Measurements from ENCODE around the gene MRM3.

MRM3 gene

GRCh38 chr17:819251-819650 lies 37.1 kb downstream of the MRM3 start:
- no peaks in the 10 kb centered on the region for H3K9me3 ChIP-seq (replicated peaks in 1 of 2; ENCODE audit: control insufficient read depth in 2 of 2, insufficient read depth in 1 of 2, low read depth in 1 of 2, low read length in 2 of 2)
- H2BK12ac ChIP-seq (ENCODE audit: low read length) = no peak overlapping the region
- no peaks in the 10 kb centered on the region for H3K4me1 ChIP-seq (ENCODE audit: control insufficient read depth in 2 of 2, insufficient read depth in 1 of 2, low read depth in 1 of 2, low read length in 2 of 2)
- H4K91ac ChIP-seq (ENCODE audit: low read depth, low read length, poor library complexity) = no peak overlapping the region
- H3K18ac ChIP-seq (ENCODE audit: low read length) = no peak overlapping the region
- H2BK120ac ChIP-seq (ENCODE audit: low read depth, low read length) = no peak overlapping the region
- no peak for DNase-seq (ENCODE audit: low spot score)
- H3K27me3 ChIP-seq (ENCODE audit: control insufficient read depth in 3 of 3, insufficient read depth in 3 of 3, low read depth in 1 of 3, low read length in 3 of 3) = no peaks in the 10 kb centered on the region
- no peak overlapping the region for H4K8ac ChIP-seq (ENCODE audit: low read depth, low read length)
- no peak overlapping the region for H3K4me3 ChIP-seq (ENCODE audit: low read length in 2 of 2)
- H3K14ac ChIP-seq (ENCODE audit: low read length) = no peak overlapping the region
- H3K27ac ChIP-seq (replicated peaks; ENCODE audit: low read length) = no peak overlapping the region
- peaks cover 36 to 80% of the 10 kb centered on the region in 2 donors for H3K36me3 ChIP-seq (replicated peaks in 1 of 2; ENCODE audit: control insufficient read depth in 2 of 2, insufficient read depth in 2 of 2, low read length in 2 of 2)
- H3K23ac ChIP-seq (ENCODE audit: low read depth, low read length, poor library complexity) = no peak overlapping the region
- H2BK15ac ChIP-seq (ENCODE audit: low read length) = no peak overlapping the region
- no CpG with 5 or more reads among the region's 19 CpGs for WGBS, 2 donors (ENCODE audit: extremely low coverage in 2 of 2, insufficient read length in 2 of 2, insufficient replicate concordance in 1 of 2)
- H3K9ac ChIP-seq (ENCODE audit: low read depth, low read length, poor library complexity) = no peak overlapping the region
- H2AFZ ChIP-seq (ENCODE audit: low read length) = no peak overlapping the region
- H3K79me1 ChIP-seq (ENCODE audit: low read depth, low read length) = no peaks in the 10 kb centered on the region
- H2BK5ac ChIP-seq (ENCODE audit: low read length) = no peak overlapping the region
- H3K4me2 ChIP-seq (ENCODE audit: insufficient read depth, low read length, poor library complexity, severe bottlenecking) = no peak overlapping the region
- H3K4ac ChIP-seq (ENCODE audit: low read length) = no peak overlapping the region
- no peak overlapping the region for H2AK5ac ChIP-seq (ENCODE audit: low read depth, low read length)

GRCh38 chr17:823501-823902 lies 41.3 kb downstream of the MRM3 start:
- H3K27me3 ChIP-seq (ENCODE audit: control insufficient read depth in 3 of 3, insufficient read depth in 3 of 3, low read depth in 1 of 3, low read length in 3 of 3) = no peaks in the 10 kb centered on the region
- no peaks in the 10 kb centered on the region for H3K4me1 ChIP-seq (ENCODE audit: control insufficient read depth in 2 of 2, insufficient read depth in 1 of 2, low read depth in 1 of 2, low read length in 2 of 2)
- H3K36me3 ChIP-seq (replicated peaks in 1 of 2; ENCODE audit: control insufficient read depth in 2 of 2, insufficient read depth in 2 of 2, low read length in 2 of 2) = peaks cover 23 to 65% of the 10 kb centered on the region in 2 donors
- H3K9me3 ChIP-seq (replicated peaks in 1 of 2; ENCODE audit: control insufficient read depth in 2 of 2, insufficient read depth in 1 of 2, low read depth in 1 of 2, low read length in 2 of 2) = no peaks in the 10 kb centered on the region
- no peak overlapping the region for H3K27ac ChIP-seq (replicated peaks; ENCODE audit: low read length)
- DNase-seq (ENCODE audit: low spot score) = no peak
- no peak overlapping the region for H2BK15ac ChIP-seq (ENCODE audit: low read length)
- H4K91ac ChIP-seq (ENCODE audit: low read depth, low read length, poor library complexity) = no peak overlapping the region
- no peak overlapping the region for H2AK5ac ChIP-seq (ENCODE audit: low read depth, low read length)
- no peak overlapping the region for H2BK120ac ChIP-seq (ENCODE audit: low read depth, low read length)
- no peak overlapping the region for H2AFZ ChIP-seq (ENCODE audit: low read length)
- no peak overlapping the region for H3K23ac ChIP-seq (ENCODE audit: low read depth, low read length, poor library complexity)
- no peak overlapping the region for H2BK12ac ChIP-seq (ENCODE audit: low read length)
- no peak overlapping the region for H3K4ac ChIP-seq (ENCODE audit: low read length)
- H3K9ac ChIP-seq (ENCODE audit: low read depth, low read length, poor library complexity) = no peak overlapping the region
- no CpG with 5 or more reads among the region's 9 CpGs for WGBS, 2 donors (ENCODE audit: extremely low coverage in 2 of 2, insufficient read length in 2 of 2, insufficient replicate concordance in 1 of 2)
- H3K4me3 ChIP-seq (ENCODE audit: low read length in 2 of 2) = no peak overlapping the region
- H3K18ac ChIP-seq (ENCODE audit: low read length) = no peak overlapping the region
- H3K4me2 ChIP-seq (ENCODE audit: insufficient read depth, low read length, poor library complexity, severe bottlenecking) = no peak overlapping the region
- H2BK5ac ChIP-seq (ENCODE audit: low read length) = no peak overlapping the region
- no peak overlapping the region for H3K14ac ChIP-seq (ENCODE audit: low read length)
- H4K8ac ChIP-seq (ENCODE audit: low read depth, low read length) = no peak overlapping the region
- H3K79me1 ChIP-seq (ENCODE audit: low read depth, low read length) = peaks cover 5% of the 10 kb centered on the region

- Histone ChIP-seq H4K91ac (ENCODE audit: low read depth, low read length, poor library complexity) (no peak overlapping the region), H3K14ac (ENCODE audit: low read length) (no peak overlapping the region), H3K9ac (ENCODE audit: low read depth, low read length, poor library complexity) (no peak overlapping the region), H2BK120ac (ENCODE audit: low read depth, low read length) (no peak overlapping the region), H2BK12ac (ENCODE audit: low read length) (no peak overlapping the region), H3K9me3 (replicated peaks in 1 of 2; ENCODE audit: control insufficient read depth in 2 of 2, insufficient read depth in 1 of 2, low read depth in 1 of 2, low read length in 2 of 2) (no peaks in the 10 kb centered on the region), H3K23ac (ENCODE audit: low read depth, low read length, poor library complexity) (no peak overlapping the region), H3K4ac (ENCODE audit: low read length) (no peak overlapping the region), H4K8ac (ENCODE audit: low read depth, low read length) (no peak overlapping the region), H3K4me1 (ENCODE audit: control insufficient read depth in 2 of 2, insufficient read depth in 1 of 2, low read depth in 1 of 2, low read length in 2 of 2) (no peaks in the 10 kb centered on the region), H3K27ac (replicated peaks; ENCODE audit: low read length) (no peak overlapping the region), H3K4me2 (ENCODE audit: insufficient read depth, low read length, poor library complexity, severe bottlenecking) (no peak overlapping the region), H2BK15ac (ENCODE audit: low read length) (no peak overlapping the region), H3K79me1 (ENCODE audit: low read depth, low read length) (peaks cover 5% of the 10 kb centered on the region), H3K27me3 (ENCODE audit: control insufficient read depth in 3 of 3, insufficient read depth in 3 of 3, low read depth in 1 of 3, low read length in 3 of 3) (no peaks in the 10 kb centered on the region), H2AK5ac (ENCODE audit: low read depth, low read length) (no peak overlapping the region), H2AFZ (ENCODE audit: low read length) (no peak overlapping the region), H2BK5ac (ENCODE audit: low read length) (no peak overlapping the region), H3K4me3 (ENCODE audit: low read length in 2 of 2) (no peak overlapping the region), H3K18ac (ENCODE audit: low read length) (no peak overlapping the region), H3K36me3 (replicated peaks in 1 of 2; ENCODE audit: control insufficient read depth in 2 of 2, insufficient read depth in 2 of 2, low read length in 2 of 2) (peaks cover 20 to 57% of the 10 kb centered on the region in 2 donors)
- no peak for DNase-seq (ENCODE audit: low spot score)
- WGBS, 2 donors (ENCODE audit: extremely low coverage in 2 of 2, insufficient read length in 2 of 2, insufficient replicate concordance in 1 of 2) = no CpG with 5 or more reads among the region's 16 CpGs
Observed at GRCh38 chr17:824378-824777, 42.2 kb downstream of the MRM3 start.

- H4K91ac ChIP-seq (ENCODE audit: low read depth, low read length, poor library complexity) = no peak overlapping the region
- WGBS, 2 donors (ENCODE audit: extremely low coverage in 2 of 2, insufficient read length in 2 of 2, insufficient replicate concordance in 1 of 2) = no CpG with 5 or more reads among the region's 17 CpGs
- H2BK15ac ChIP-seq (ENCODE audit: low read length) = no peak overlapping the region
- no peaks in the 10 kb centered on the region for H3K4me1 ChIP-seq (ENCODE audit: control insufficient read depth in 2 of 2, insufficient read depth in 1 of 2, low read depth in 1 of 2, low read length in 2 of 2)
- no peak for DNase-seq (ENCODE audit: low spot score)
- no peak overlapping the region for H3K18ac ChIP-seq (ENCODE audit: low read length)
- H2AK5ac ChIP-seq (ENCODE audit: low read depth, low read length) = no peak overlapping the region
- H2BK12ac ChIP-seq (ENCODE audit: low read length) = no peak overlapping the region
- H2BK120ac ChIP-seq (ENCODE audit: low read depth, low read length) = no peak overlapping the region
- no peak overlapping the region for H3K4me3 ChIP-seq (ENCODE audit: low read length in 2 of 2)
- H3K14ac ChIP-seq (ENCODE audit: low read length) = no peak overlapping the region
- H3K27ac ChIP-seq (replicated peaks; ENCODE audit: low read length) = no peak overlapping the region
- no peak overlapping the region for H2AFZ ChIP-seq (ENCODE audit: low read length)
- H2BK5ac ChIP-seq (ENCODE audit: low read length) = no peak overlapping the region
- no peak overlapping the region for H3K4ac ChIP-seq (ENCODE audit: low read length)
- no peak overlapping the region for H4K8ac ChIP-seq (ENCODE audit: low read depth, low read length)
- H3K36me3 ChIP-seq (replicated peaks in 1 of 2; ENCODE audit: control insufficient read depth in 2 of 2, insufficient read depth in 2 of 2, low read length in 2 of 2) = peaks cover 16 to 50% of the 10 kb centered on the region in 2 donors
- H3K4me2 ChIP-seq (ENCODE audit: insufficient read depth, low read length, poor library complexity, severe bottlenecking) = no peak overlapping the region
- no peak overlapping the region for H3K9ac ChIP-seq (ENCODE audit: low read depth, low read length, poor library complexity)
- H3K23ac ChIP-seq (ENCODE audit: low read depth, low read length, poor library complexity) = no peak overlapping the region
- H3K79me1 ChIP-seq (ENCODE audit: low read depth, low read length) = peaks cover 5% of the 10 kb centered on the region
- H3K9me3 ChIP-seq (replicated peaks in 1 of 2; ENCODE audit: control insufficient read depth in 2 of 2, insufficient read depth in 1 of 2, low read depth in 1 of 2, low read length in 2 of 2) = peaks cover 0 to 4% of the 10 kb centered on the region in 2 donors
- no peaks in the 10 kb centered on the region for H3K27me3 ChIP-seq (ENCODE audit: control insufficient read depth in 3 of 3, insufficient read depth in 3 of 3, low read depth in 1 of 3, low read length in 3 of 3)
Observed at GRCh38 chr17:825216-825615, 43.1 kb downstream of the MRM3 start.
